RWPE2 (cell line): ENCODE results near the gene CES2.

Experiments
- ATAC-seq: fragments of 200-7000 bp; cut with Tn5 transposase; 3 replicates; pipeline ENCODE4 v1.9.1; 2021; ENCODE audit warnings: low read depth
- DNase-seq: peaks from one replicate; pipeline ENCODE4 v3.0.0-alpha.2; 2020; ENCODE audit warnings: low spot score
- H3K27ac ChIP-seq: fragments of 450-650 bp; 2 replicates; pipeline ENCODE4 v1.5.1; 2017; ENCODE audit warnings: mild to moderate bottlenecking; ENCODE audit not compliant: poor library complexity, severe bottlenecking
- H3K27me3 ChIP-seq: fragments of 250-450 bp; sonication (Bioruptor Pico); 2 replicates; pipeline ENCODE4 v1.5.1; 2021; ENCODE audit warnings: mild to moderate bottlenecking, moderate library complexity; ENCODE audit not compliant: insufficient read depth, poor library complexity, severe bottlenecking
- H3K36me3 ChIP-seq: fragments of 250-450 bp; sonication (Bioruptor Pico); 2 replicates; pipeline ENCODE4 v1.5.1; 2020; ENCODE audit warnings: low read depth, mild to moderate bottlenecking, moderate library complexity
- H3K4me1 ChIP-seq: fragments of 250-450 bp; sonication (Bioruptor Pico); 2 replicates; pipeline ENCODE4 v1.5.1; 2021; ENCODE audit warnings: mild to moderate bottlenecking, moderate library complexity; ENCODE audit not compliant: insufficient read depth, poor library complexity, severe bottlenecking
- H3K4me3 ChIP-seq: fragments of 250-450 bp; sonication (Bioruptor Pico); 2 replicates; pipeline ENCODE4 v1.5.1; 2021; ENCODE audit warnings: mild to moderate bottlenecking, moderate library complexity; ENCODE audit not compliant: severe bottlenecking
- H3K9me3 ChIP-seq: fragments of 250-450 bp; sonication (Bioruptor Pico); 2 replicates; pipeline ENCODE4 v1.5.1; 2021; ENCODE audit warnings: mild to moderate bottlenecking, moderate library complexity; ENCODE audit not compliant: severe bottlenecking
- TF ChIP-seq, protein P1 (sequence below): fragments of 450-650 bp; IDR thresholded peaks from one replicate; pipeline ENCODE4 v1.5.1; 2017; ENCODE audit warnings: mild to moderate bottlenecking, moderate library complexity; ENCODE audit not compliant: poor library complexity, severe bottlenecking

CES2 gene

DNA sequence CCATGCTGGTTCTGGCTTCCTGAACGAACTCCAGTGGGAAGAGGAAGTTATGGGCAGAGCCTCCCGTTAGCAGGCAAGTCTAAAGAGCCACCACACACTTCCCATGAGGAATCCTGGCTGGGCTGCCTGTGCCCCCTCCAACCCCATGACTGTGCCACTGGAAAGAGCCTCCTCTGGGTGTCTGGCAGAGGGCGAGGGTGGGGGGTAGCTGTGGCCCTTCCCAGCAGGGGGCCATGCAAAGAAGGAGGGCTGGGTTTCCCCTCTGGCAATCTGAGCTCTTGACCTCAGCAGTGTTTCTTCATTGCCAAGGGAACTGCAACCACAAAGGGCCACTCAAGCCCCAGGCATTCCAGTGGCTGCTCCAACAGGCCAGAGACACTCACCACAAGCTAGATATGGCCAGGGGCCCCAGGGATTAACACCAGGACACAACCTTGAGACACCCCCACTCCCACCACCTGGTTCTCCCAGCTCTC, 8.3 kb upstream of the CES2 start:
- H3K36me3 ChIP-seq = 0 out of 2 replicates have a peak, but pooled peaks cover 5% of the 10 kb centered on the region
- DNase-seq = no peak
- no peak overlapping the region for H3K4me3 ChIP-seq
- peaks cover 18% of the 10 kb centered on the region for H3K4me1 ChIP-seq
- peaks cover 20% of the 10 kb centered on the region for H3K27me3 ChIP-seq
- TF ChIP-seq, protein P1, sequence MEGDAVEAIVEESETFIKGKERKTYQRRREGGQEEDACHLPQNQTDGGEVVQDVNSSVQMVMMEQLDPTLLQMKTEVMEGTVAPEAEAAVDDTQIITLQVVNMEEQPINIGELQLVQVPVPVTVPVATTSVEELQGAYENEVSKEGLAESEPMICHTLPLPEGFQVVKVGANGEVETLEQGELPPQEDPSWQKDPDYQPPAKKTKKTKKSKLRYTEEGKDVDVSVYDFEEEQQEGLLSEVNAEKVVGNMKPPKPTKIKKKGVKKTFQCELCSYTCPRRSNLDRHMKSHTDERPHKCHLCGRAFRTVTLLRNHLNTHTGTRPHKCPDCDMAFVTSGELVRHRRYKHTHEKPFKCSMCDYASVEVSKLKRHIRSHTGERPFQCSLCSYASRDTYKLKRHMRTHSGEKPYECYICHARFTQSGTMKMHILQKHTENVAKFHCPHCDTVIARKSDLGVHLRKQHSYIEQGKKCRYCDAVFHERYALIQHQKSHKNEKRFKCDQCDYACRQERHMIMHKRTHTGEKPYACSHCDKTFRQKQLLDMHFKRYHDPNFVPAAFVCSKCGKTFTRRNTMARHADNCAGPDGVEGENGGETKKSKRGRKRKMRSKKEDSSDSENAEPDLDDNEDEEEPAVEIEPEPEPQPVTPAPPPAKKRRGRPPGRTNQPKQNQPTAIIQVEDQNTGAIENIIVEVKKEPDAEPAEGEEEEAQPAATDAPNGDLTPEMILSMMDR = no peak
- H3K27ac ChIP-seq = no peak overlapping the region
- ATAC-seq = peak; percentile 56
- no peaks in the 10 kb centered on the region for H3K9me3 ChIP-seq

GRCh38 chr16:66927918-66928649, 7.2 kb upstream of the CES2 start:
- no peak overlapping the region for H3K4me3 ChIP-seq

DNA sequence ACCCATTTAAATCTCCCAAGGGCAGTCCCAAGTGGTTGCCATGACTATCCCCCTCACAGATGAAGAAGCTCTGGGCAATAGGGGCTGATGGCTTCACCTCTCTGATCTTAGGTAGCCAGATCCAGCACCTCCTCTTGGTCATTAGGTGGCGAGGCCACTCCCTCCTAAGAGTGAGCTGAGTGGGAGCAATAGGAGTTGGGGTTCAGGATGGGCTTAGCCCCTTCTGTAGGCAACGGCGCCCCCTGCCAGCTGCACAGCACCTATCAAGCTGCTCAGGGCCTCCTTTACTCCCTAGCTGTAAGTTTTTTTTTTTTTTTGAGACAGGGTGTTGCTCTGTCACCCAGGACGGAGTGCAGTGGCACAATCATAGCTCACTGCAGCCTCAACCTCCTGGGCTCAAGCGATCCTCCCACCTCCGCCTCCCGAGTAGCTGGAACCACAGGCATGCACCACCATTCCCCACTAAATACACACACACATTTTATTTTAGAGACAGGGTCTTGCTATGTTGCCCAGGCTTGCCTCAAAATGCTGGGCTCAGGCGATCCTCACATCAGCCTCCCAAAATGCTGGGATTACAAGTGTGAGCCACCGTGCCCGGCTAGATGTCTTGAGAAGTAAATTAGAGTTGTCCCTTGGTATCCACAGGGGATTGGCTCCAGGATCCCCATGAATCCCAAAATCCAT, 6.5 kb upstream of the CES2 start:
- H3K27ac ChIP-seq = peak overlapping the region; percentile 2
- no peak for ATAC-seq

More at GRCh38 chr16:66927918-66928649, 7.2 kb upstream of the CES2 start:
- no peaks in the 10 kb centered on the region for H3K9me3 ChIP-seq
- H3K4me1 ChIP-seq = peaks cover 18% of the 10 kb centered on the region
- DNase-seq (no peak), ATAC-seq (no peak)
- peaks cover 20% of the 10 kb centered on the region for H3K27me3 ChIP-seq
- TF ChIP-seq, protein P1 = no peak
- H3K36me3 ChIP-seq = peaks cover 7% of the 10 kb centered on the region; the same call in 1 of the 2 replicates
- H3K27ac ChIP-seq = peak overlapping the region; percentile 2

GRCh38 chr16:66930189-66930588, 5.1 kb upstream of the CES2 start:
- TF ChIP-seq, protein P1 = no peak
- Histone ChIP-seq H3K9me3 (no peaks in the 10 kb centered on the region), H3K4me1 (peaks cover 22% of the 10 kb centered on the region), H3K36me3 (peaks cover 7% of the 10 kb centered on the region; the same call in 1 of the 2 replicates), H3K27ac (peak overlapping the region; percentile 21), H3K27me3 (peaks cover 9% of the 10 kb centered on the region), H3K4me3 (no peak overlapping the region)
- ATAC-seq (peak; percentile 47), DNase-seq (no peak)

More for the DNA sequence above, 6.5 kb upstream of the CES2 start:
- H3K4me1 ChIP-seq = peaks cover 22% of the 10 kb centered on the region
- peaks cover 20% of the 10 kb centered on the region for H3K27me3 ChIP-seq
- no peak overlapping the region for H3K4me3 ChIP-seq
- TF ChIP-seq, protein P1 = peak; percentile 16
- no peaks in the 10 kb centered on the region for H3K9me3 ChIP-seq
- H3K36me3 ChIP-seq = peaks cover 7% of the 10 kb centered on the region; the same call in 1 of the 2 replicates
- DNase-seq = no peak

DNA sequence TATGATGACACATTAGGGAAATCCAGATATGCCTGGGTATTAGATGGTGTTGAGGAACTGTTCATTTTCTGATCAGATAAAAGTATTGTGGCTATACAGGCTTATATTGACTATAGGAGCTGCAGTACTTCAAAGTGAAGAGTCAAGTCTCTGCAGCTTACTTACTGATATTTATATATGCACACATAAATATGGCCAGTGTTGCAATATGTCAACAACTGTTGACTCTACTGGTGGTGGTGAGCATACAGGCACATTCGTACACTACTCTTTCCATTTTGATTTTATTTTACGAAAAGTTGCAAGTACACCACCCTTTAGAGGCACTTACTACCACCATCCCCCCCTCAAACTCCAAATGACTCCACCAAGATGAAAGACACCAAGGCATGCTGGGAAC, 3.7 kb upstream of the CES2 start:
- no peak for DNase-seq
- H3K27ac ChIP-seq = no peak overlapping the region
- peaks cover 27% of the 10 kb centered on the region for H3K4me1 ChIP-seq
- no peaks in the 10 kb centered on the region for H3K27me3 ChIP-seq
- TF ChIP-seq, protein P1 = no peak
- H3K36me3 ChIP-seq = peaks cover 7% of the 10 kb centered on the region
- H3K4me3 ChIP-seq = no peak overlapping the region
- ATAC-seq = no peak
- H3K9me3 ChIP-seq = no peaks in the 10 kb centered on the region
